Psoas muscle (tissue), 8 donors: ENCODE measurements around the gene ACAP3. TPM values are rescaled to one million over a fixed set of nuclear protein-coding genes. Genes with fewer than 3 reads are reported as not detected.
A peak's percentile ranks its signal among the peaks of the same experiment; 100 is the strongest.
"Not testable (repeated sequence)": the region's sequence is repeated elsewhere in the genome, so short reads cannot be mapped to it uniquely, and the experiment has no call there.

ENCODE experiments used
- ATAC-seq, 4 donors: fragments of 200-7000 bp; cut with Tn5 transposase; one replicate each; pipeline ENCODE4 v1.9.1; 2020; ENCODE audit warnings: moderate library complexity in 3 of 4, mild to moderate bottlenecking in 2 of 4
- DNase-seq, 2 donors: peaks; one replicate each; pipeline ENCODE4 v3.0.0-alpha.2; 2020
- H3K27ac ChIP-seq: fragments of 200-600 bp; one replicate; pipeline ENCODE4 v1.8.0; 2022
- H3K27me3 ChIP-seq, 3 donors: fragments of 200-600 bp in 1 of 3; one replicate each; pipeline versions ENCODE4 v1.6.1 to v1.8.0; 2013 to 2022; ENCODE audit warnings: low read length in 2 of 3, mild to moderate bottlenecking in 2 of 3, moderate library complexity in 1 of 3; ENCODE audit not compliant: insufficient read depth in 3 of 3
- H3K36me3 ChIP-seq, 2 donors: fragments of 200-600 bp in 1 of 2; one replicate each; pipeline versions ENCODE4 v1.6.1 to v1.8.0; 2013 to 2022; ENCODE audit warnings: low read depth in 1 of 2, mild to moderate bottlenecking in 1 of 2, moderate library complexity in 1 of 2; ENCODE audit not compliant: insufficient read depth in 1 of 2
- H3K4me1 ChIP-seq: fragments of 200-600 bp; one replicate; pipeline ENCODE4 v1.8.0; 2022
- H3K4me3 ChIP-seq: fragments of 200-600 bp; one replicate; pipeline ENCODE4 v1.8.0; 2022; ENCODE audit warnings: mild to moderate bottlenecking
- H3K9me3 ChIP-seq: fragments of 200-600 bp; one replicate; pipeline ENCODE4 v1.8.0; 2022
- WGBS, 3 donors: extraction: QIAGEN DNeasy Blood & Tissue Kit; methylation state at CpG; one replicate each; pipeline versions ENCODE4 v1.1.6 to v1.1.7; 2013; 5-methylcytosine and 5-hydroxymethylcytosine counted together
- intact Hi-C, 2 donors: fragments of 100-400 bp; cut with DNase I; formaldehyde crosslinking; loops; one replicate each; pipeline versions ENCODE4 v1.11.0 to v1.14.2; 2022
- polyA plus RNA-seq, 3 donors: library from polyadenylated mRNA; stranded (reverse); fragments of 200-250 nt; gene quantifications; one replicate each; pipeline ENCODE4 v1.2.3, GENCODE V29; 2013
- total RNA-seq, 4 donors: library from RNA; stranded (reverse); fragmentation: NEBNext Ultra II Directional in 2 of 4; extraction: Animal tissue kit (Norgen Biotek cat#: 25700) in 2 of 4; gene quantifications; one replicate each; pipeline versions ENCODE4 v1.2.1 to v1.2.4, GENCODE V29; 2021 to 2023
- TF ChIP-seq, protein P1 (sequence below): fragments of 200-600 bp; IDR thresholded peaks from one replicate; pipeline ENCODE4 v1.8.0; 2022; ENCODE audit warnings: antibody characterized with exemption
- donor health status: healthy with polysubstance abuse.
- donor health status: DM: no; HTN: no; CAD: no; lungs with moderate emphysema.
- donor health status: Bipolar disorder and iron deficiency.
- donor health status: healthy.
- donor health status: DM: yes; HTN: yes; CAD: no.
- donor health status: DM: no; HTN: no; CAD: no.
- donor health status: DM: no; HTN: no; CAD: no.
- donor health status: DM: yes; HTN: yes; CAD: no.

ACAP3 gene
- total and polyA plus RNA-seq, 7 donors, result 14.7 to 32.0 (median 23.7) TPM

DNA sequence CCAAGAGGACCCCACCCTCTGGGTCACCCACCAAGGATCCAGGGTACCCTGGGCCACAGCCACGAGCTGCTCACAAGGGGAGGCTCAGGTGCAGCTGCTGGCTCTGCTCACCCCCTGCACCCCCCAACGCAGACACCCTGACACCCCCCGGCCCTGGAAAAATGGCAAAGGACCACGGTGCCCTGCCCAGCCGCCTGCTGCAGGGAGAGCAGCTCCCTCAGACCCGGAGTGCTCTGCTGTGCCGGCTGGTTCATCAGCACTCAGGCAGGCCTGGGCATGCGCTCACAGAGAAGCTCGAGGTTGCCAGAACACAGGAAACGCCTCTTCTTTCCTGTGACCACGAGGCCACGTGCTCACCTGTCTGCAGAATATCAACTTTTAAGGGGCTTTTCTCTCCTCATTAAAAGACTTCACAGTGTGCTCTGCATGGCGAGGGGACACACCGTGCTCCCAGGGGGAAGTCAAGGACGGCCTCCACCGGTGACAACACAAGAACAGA is 56.9 kb downstream of the ACAP3 start:
- intact Hi-C loops, result loop anchor here in 1 of 2 donors (10.0 kb wide), 1 partner anchor 216 kb away; no protein-coding TSS in a partner anchor
- Histone ChIP-seq H3K27ac (no peak overlapping the region), H3K27me3 (peaks cover 0 to 15% (median 12%) of the 10 kb centered on the region in 3 donors), H3K9me3 (no peaks in the 10 kb centered on the region), H3K4me3 (no peak overlapping the region), H3K4me1 (no peaks in the 10 kb centered on the region), H3K36me3 (peaks cover 4 to 37% of the 10 kb centered on the region in 2 donors)
- TF ChIP-seq, protein P1, sequence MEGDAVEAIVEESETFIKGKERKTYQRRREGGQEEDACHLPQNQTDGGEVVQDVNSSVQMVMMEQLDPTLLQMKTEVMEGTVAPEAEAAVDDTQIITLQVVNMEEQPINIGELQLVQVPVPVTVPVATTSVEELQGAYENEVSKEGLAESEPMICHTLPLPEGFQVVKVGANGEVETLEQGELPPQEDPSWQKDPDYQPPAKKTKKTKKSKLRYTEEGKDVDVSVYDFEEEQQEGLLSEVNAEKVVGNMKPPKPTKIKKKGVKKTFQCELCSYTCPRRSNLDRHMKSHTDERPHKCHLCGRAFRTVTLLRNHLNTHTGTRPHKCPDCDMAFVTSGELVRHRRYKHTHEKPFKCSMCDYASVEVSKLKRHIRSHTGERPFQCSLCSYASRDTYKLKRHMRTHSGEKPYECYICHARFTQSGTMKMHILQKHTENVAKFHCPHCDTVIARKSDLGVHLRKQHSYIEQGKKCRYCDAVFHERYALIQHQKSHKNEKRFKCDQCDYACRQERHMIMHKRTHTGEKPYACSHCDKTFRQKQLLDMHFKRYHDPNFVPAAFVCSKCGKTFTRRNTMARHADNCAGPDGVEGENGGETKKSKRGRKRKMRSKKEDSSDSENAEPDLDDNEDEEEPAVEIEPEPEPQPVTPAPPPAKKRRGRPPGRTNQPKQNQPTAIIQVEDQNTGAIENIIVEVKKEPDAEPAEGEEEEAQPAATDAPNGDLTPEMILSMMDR, result no peak
- peak in 1 of 2 donors; percentile 14 for DNase-seq
- 76 to 78% (median 77%) methylated on average over 16 of the region's 16 CpGs for WGBS, 3 donors
- ATAC-seq, result no peak

- H3K4me1 ChIP-seq, H3K9me3 ChIP-seq, intact Hi-C loops, ATAC-seq, H3K27ac ChIP-seq, H3K4me3 ChIP-seq: not testable (repeated sequence)
- Histone ChIP-seq H3K27me3 (peaks cover 0 to 21% (median 18%) of the 10 kb centered on the region in 3 donors), H3K36me3 (peaks cover 0 to 12% of the 10 kb centered on the region in 2 donors)
- DNase-seq, result peak in 1 of 2 donors; percentile 9
- 81 to 90% (median 84%) methylated on average over 17 to 21 of the region's 21 CpGs for WGBS, 3 donors
Measured at GRCh38 chr1:1248009-1248913, 59.5 kb downstream of the ACAP3 start.

GRCh38 chr1:1247341-1247913 is 60.3 kb downstream of the ACAP3 start:
- DNase-seq (peak in 1 of 2 donors; percentile 17), ATAC-seq (no peak)
- Histone ChIP-seq H3K27me3 (peaks cover 0 to 21% (median 18%) of the 10 kb centered on the region in 3 donors), H3K36me3 (peaks cover 0 to 4% of the 10 kb centered on the region in 2 donors), H3K9me3 (no peaks in the 10 kb centered on the region), H3K4me3 (no peak overlapping the region), H3K4me1 (no peaks in the 10 kb centered on the region), H3K27ac (no peak overlapping the region)
- TF ChIP-seq, protein P1, result no peak
- intact Hi-C loops, result no loop called here
- whole genome bisulfite sequencing, 3 donors, result 54 to 66% (median 57%) methylated on average over 23 to 25 of the region's 25 CpGs

GRCh38 chr1:1246577-1247340 is 61.0 kb downstream of the ACAP3 start, which contains the start of gene C1QTNF12:
TSS of gene C1QTNF12 (minus strand) at chr1:1246722. CDS start at chr1:1246690, 32 bp downstream.
- Histone ChIP-seq H3K27me3 (peaks cover 0 to 21% (median 18%) of the 10 kb centered on the region in 3 donors), H3K4me1 (no peaks in the 10 kb centered on the region), H3K4me3 (no peak within 1 kb of the TSS), H3K27ac (no peak within 1 kb of the TSS), H3K36me3 (no peaks in the 10 kb centered on the region), H3K9me3 (no peaks in the 10 kb centered on the region)
- peak in 1 of 2 donors; percentile 14 for DNase-seq
- TF ChIP-seq, protein P1, result no peak
- WGBS, 3 donors, result 6% methylated on average over 45 to 74 of the region's 74 CpGs
- peak in 1 of 4 donors; percentile 9 for ATAC-seq
- intact Hi-C loops, result no loop called here
